HG02885 (cell line): ENCODE data around the gene AMHR2.

Source experiments
- ATAC-seq: cut with Tn5 transposase; IDR thresholded peaks from one replicate; pipeline ENCODE4 v1.9.1; 2021; ENCODE audit warnings: mild to moderate bottlenecking; ENCODE audit not compliant: unreplicated experiment, poor library complexity

AMHR2 gene

DNA sequence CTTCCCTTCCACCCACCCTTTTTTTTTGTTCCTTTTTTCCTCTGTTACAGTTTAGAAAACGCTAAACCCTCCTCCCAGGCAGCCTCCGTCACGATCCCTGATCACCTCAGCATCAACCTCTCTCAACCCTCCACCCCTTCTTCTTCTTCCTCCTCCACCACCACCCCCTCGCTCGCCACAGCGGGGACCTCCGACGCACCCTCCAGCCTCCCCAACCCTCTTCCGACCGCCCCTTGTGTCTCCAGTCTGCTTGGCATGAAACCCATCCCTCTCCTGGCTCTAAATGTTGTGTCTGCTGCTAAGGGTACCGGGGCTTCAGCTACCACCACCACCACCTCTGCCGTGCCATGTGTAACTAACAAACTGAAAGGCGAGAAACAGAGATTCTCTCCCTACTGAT lies 51.2 kb downstream of the AMHR2 start:
- ATAC-seq, result no peak

DNA sequence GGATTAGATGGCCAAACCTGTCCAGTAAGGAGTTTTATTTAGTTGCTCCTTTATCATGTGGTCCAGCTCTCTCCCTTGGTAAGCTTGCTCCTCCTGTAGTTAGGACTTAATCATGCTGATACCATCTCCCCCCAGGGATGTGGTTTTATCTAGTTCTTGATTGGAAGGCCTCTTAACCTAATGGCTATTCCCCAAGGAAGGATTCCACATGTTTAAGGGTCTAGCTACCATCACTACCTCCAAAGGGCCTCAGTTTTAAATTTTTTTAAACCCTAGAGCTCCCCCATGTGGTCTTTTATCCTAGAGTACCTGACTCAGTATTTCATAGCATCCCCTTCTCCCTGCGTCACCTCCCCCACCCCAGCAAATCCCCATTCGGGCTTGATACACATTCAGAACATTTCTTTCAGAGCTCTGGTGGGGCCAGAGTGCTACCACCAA lies 53.1 kb downstream of the AMHR2 start:
- no peak for ATAC-seq

DNA sequence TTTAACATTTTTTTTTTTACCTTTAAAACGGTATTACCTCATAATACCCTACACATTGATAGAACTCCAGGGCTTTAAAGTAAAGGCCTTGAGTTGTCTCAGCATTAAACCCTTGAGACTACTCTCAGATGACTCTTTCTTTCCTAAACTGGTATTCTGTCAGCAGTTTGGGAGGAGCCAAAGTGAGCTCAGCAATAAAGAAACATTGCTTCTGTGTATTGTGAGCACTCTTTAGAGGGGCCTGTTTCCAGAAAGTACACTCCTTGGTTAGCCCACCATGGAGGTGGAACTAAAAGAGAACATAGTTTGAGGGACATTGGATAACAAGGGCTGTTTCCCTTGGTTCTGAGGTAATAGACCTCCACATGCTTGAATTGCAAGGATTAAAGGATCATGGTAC lies 55.2 kb downstream of the AMHR2 start:
- ATAC-seq, result no peak

DNA sequence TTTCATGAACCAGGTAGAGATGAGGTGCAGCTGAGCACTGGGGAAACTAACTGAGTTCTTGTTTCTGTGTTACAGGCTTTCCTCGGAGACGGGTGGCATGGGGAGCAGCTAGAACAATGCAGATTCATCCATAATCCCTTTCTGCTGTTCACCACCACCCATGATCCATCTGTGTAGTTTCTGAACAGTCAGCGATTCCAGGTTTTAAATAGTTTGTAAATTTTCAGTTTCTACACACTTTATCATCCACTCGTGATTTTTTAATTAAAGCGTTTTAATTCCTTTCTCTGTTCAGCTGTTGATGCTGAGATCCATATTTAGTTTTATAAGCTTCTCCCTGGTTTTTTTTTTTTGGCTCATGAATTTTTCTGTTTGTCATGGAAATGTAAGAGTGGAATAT lies 55.7 kb downstream of the AMHR2 start:
- ATAC-seq, result no peak

DNA sequence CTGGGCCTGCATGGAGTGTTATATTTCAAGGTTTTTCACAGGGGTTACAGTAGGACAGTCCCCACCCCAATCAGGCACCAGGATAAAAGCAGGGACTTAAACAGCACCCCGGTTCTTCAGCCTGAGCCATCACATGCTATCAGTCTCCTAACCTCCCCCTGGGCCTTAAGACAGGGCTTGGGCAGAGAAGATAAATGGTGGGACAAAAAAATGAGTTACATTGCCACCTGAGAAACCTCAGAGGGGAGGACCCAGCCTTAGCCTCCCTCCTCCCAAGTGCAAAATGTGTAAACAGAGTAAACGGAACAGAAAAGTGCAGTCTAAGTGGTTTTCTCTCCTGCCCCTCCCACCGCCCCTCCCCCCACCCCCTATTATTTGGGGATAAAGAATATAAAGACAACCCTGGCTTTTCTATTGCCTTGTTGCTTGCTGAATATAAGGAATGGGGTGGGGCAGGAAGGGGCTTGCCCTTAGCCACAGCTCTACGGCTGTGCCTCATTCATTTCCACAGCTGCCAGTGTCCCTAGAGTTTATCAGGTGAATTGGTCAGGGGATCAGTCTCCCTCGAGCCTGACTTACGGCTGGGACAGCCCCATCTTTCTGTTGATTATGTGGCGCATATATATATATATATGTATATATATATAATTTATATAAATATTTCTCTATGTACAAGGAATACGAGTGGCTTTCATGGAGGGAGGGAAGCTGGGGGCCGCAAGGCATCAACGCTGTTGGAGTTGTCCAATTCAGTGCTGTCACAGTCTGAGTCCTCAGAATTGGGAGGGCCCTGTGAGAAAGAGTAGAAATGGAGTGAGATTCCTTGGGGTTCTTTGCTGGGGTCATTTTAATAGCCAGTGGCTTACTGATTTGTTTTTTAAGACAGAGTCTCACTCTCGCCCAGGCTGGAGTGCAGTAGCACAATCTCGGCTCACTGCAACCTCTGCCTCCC lies 57.1 kb downstream of the AMHR2 start:
- ATAC-seq, result no peak
